SK-N-SH (cell line): ENCODE measurements around the gene ANO2. TPM values are rescaled to one million over a fixed set of nuclear protein-coding genes. Genes with fewer than 3 reads are reported as not detected.

Source experiments
- CTCF ChIA-PET: fragments of 300-600, 350-600 bp; formaldehyde crosslinking; extraction: SDS; loops from one replicate; lab custom pipeline; 2021; lab: Yijun Ruan, JAX
- POLR2A ChIA-PET: fragments of 350-600 bp; sonication (Branson Sonifier 250); formaldehyde crosslinking; extraction: SDS; loops from one replicate; lab custom pipeline; 2020; ENCODE audit warnings: antibody characterized with exemption, inconsistent platforms; lab: Yijun Ruan, JAX
- DNase-seq: peaks from one replicate; pipeline ENCODE4 v3.0.0; 2012
- H2AFZ ChIP-seq: fragments of 200-600 bp; sonication (generic); 2 replicates; pipeline ENCODE4 v1.8.1; 2016; ENCODE audit warnings: antibody characterized with exemption, mild to moderate bottlenecking, low read depth
- H3F3A ChIP-seq: fragments of 200-600 bp; sonication (generic); replicated peaks from 2 replicates; pipeline ENCODE3; 2016; ENCODE audit warnings: antibody characterized with exemption, mild to moderate bottlenecking; ENCODE audit not compliant: insufficient read depth
- H3K27ac ChIP-seq, 2 experiments: fragments of 200-500 bp in 1 of 2; fragments of 200-600 bp in 1 of 2; sonication (Bioruptor generic) in 1 of 2; sonication (generic), shearing (Covaris generic) in 1 of 2; 2 replicates each; pipeline versions ENCODE4 v1.5.1 to v1.6.1; 2014 to 2016; ENCODE audit warnings: low read depth in 2 of 2, inconsistent platforms in 1 of 2, low read length in 1 of 2, mild to moderate bottlenecking in 1 of 2, mixed read lengths in 1 of 2
- H3K27me3 ChIP-seq: fragments of 200-600 bp; sonication (generic), shearing (Covaris generic); 2 replicates; pipeline ENCODE4 v1.6.1; 2016; ENCODE audit warnings: mixed run types; ENCODE audit not compliant: insufficient read depth
- H3K36me3 ChIP-seq, 2 experiments: fragments of 200-500 bp in 1 of 2; fragments of 200-600 bp in 1 of 2; sonication (Bioruptor generic) in 1 of 2; sonication (generic) in 1 of 2; replicated peaks in 1 of 2; 2 replicates each; pipeline versions ENCODE3 to v1.5.1; 2014 to 2016; ENCODE audit warnings: low read length in 1 of 2, mild to moderate bottlenecking in 1 of 2; ENCODE audit not compliant: insufficient read depth in 2 of 2, control insufficient read depth in 1 of 2
- H3K4me1 ChIP-seq, 2 experiments: fragments of 200-500 bp in 1 of 2; fragments of 200-600 bp in 1 of 2; sonication (Bioruptor generic) in 1 of 2; sonication (generic), shearing (Covaris generic) in 1 of 2; 2 replicates each; pipeline versions ENCODE4 v1.5.1 to v1.6.1; 2014 to 2016; ENCODE audit warnings: low read depth in 1 of 2, low read length in 1 of 2, mixed run types in 1 of 2; ENCODE audit not compliant: insufficient read depth in 2 of 2, control insufficient read depth in 1 of 2
- H3K4me2 ChIP-seq: fragments of 200-600 bp; sonication (generic), shearing (Covaris generic); 2 replicates; pipeline ENCODE4 v1.6.1; 2017; ENCODE audit warnings: mixed run types
- H3K4me3 ChIP-seq, 2 experiments: fragments of 200-500 bp in 1 of 2; fragments of 200-600 bp in 1 of 2; sonication (Bioruptor generic) in 1 of 2; sonication (generic), shearing (Covaris generic) in 1 of 2; 2 replicates each; pipeline versions ENCODE4 v1.5.1 to v1.8.1; 2014 to 2016; ENCODE audit warnings: low read depth in 2 of 2, inconsistent platforms in 1 of 2, low read length in 1 of 2, mild to moderate bottlenecking in 1 of 2, mixed read lengths in 1 of 2, moderate library complexity in 1 of 2
- H3K79me2 ChIP-seq: fragments of 200-600 bp; sonication (generic); 2 replicates; pipeline ENCODE4 v1.8.1; 2017; ENCODE audit warnings: mild to moderate bottlenecking; ENCODE audit not compliant: insufficient read depth
- H3K9ac ChIP-seq: fragments of 200-600 bp; sonication (generic); 2 replicates; pipeline ENCODE4 v1.6.1; 2017; ENCODE audit warnings: mixed run types
- H3K9me2 ChIP-seq: fragments of 200-600 bp; sonication (generic); 2 replicates; pipeline ENCODE4 v1.6.1; 2017; ENCODE audit warnings: mixed run types
- H3K9me3 ChIP-seq: fragments of 200-600 bp; sonication (generic); 2 replicates; pipeline ENCODE4 v1.6.1; 2017; ENCODE audit warnings: mixed run types, mild to moderate bottlenecking, moderate library complexity
- H4K20me1 ChIP-seq: fragments of 200-600 bp; sonication (generic); 2 replicates; pipeline ENCODE4 v1.6.1; 2017; ENCODE audit warnings: mild to moderate bottlenecking, mixed run types; ENCODE audit not compliant: insufficient read depth
- CHD2 ChIP-seq: fragments of 150-350 bp; IDR thresholded peaks from 2 replicates; pipeline ENCODE4 v1.6.1; 2018; ENCODE audit warnings: low read length; ENCODE audit not compliant: partially characterized antibody
- CTCF ChIP-seq: fragments of 200-600 bp; sonication (generic); IDR thresholded peaks from 2 replicates; pipeline ENCODE4 v1.6.1; 2017; ENCODE audit warnings: antibody characterized with exemption, mild to moderate bottlenecking, moderate library complexity
- EZH2phosphoT487 ChIP-seq: fragments of 200-600 bp; sonication (generic); IDR thresholded peaks from 2 replicates; pipeline ENCODE4 v1.6.1; 2017; ENCODE audit warnings: low read depth, mixed run types, mild to moderate bottlenecking, antibody characterized with exemption, moderate library complexity, borderline replicate concordance
- FOXM1 ChIP-seq: IDR thresholded peaks from 2 replicates; pipeline ENCODE4 v1.4.0; 2012; ENCODE audit warnings: low read depth, mild to moderate bottlenecking
- JUND ChIP-seq: IDR thresholded peaks from 2 replicates; pipeline ENCODE4 v1.4.0; 2012
- MAX ChIP-seq: IDR thresholded peaks from 2 replicates; pipeline ENCODE4 v1.4.0; 2012; ENCODE audit warnings: low read depth
- NRF1 ChIP-seq: IDR thresholded peaks from 2 replicates; pipeline ENCODE4 v1.6.1; 2012; ENCODE audit warnings: low read depth, mild to moderate bottlenecking, low read length
- RAD21 ChIP-seq: IDR thresholded peaks from 2 replicates; pipeline ENCODE4 v1.6.1; 2012; ENCODE audit warnings: mild to moderate bottlenecking, low read length
- SMC3 ChIP-seq: IDR thresholded peaks from 2 replicates; pipeline ENCODE4 v1.6.1; 2012; ENCODE audit warnings: low read depth, low read length, improper control_type of control experiment
- USF2 ChIP-seq: fragments of 150-350 bp; IDR thresholded peaks from 2 replicates; pipeline ENCODE4 v1.6.1; 2017; ENCODE audit warnings: antibody characterized with exemption, low read length, low read depth, borderline replicate concordance
- YY1 ChIP-seq: IDR thresholded peaks from 2 replicates; pipeline ENCODE4 v1.4.0; 2012; ENCODE audit warnings: low read depth, mild to moderate bottlenecking
- WGBS: methylation state at CpG from one replicate; pipeline ENCODE4 v1.1.6; 2017; ENCODE audit warnings: low lambda C conversion rate; 5-methylcytosine and 5-hydroxymethylcytosine counted together
- polyA plus RNA-seq, 3 experiments: library from polyadenylated mRNA; depleted of rRNA; stranded (reverse); fragments of >200 nt; gene quantifications; 2 replicates each; pipeline ENCODE4 v1.2.3, GENCODE V29; 2012
- TF ChIP-seq, protein P1 (sequence below): fragments of 150-350 bp; IDR thresholded peaks from 2 replicates; pipeline ENCODE4 v1.6.1; 2016; ENCODE audit warnings: mild to moderate bottlenecking, low read depth, low read length

Gene ANO2
- polyA plus RNA-seq, 1 of the 3 experiments (the other 2 are of a cell fraction), result not detected

DNA sequence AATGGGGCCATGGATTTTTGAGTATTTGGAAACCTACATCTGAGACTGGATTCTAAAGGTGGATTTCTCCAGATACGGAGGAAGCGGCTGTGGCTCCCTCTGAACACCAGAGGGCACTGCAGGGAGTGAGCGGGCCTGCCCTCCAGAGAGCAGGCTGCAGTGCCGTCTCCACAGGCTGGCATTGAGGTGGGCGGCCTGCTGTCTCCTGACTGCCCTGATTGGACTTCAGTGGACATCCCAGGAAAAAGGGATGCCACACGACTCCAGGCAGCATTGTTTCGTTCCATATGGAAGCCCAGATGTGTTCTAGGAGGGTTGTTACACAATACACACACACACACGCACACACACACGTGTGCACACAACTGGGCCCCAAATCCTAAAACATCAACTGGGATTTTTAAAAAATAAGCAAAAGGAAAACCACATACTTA, 20.9 kb upstream of the ANO2 start:
- no peaks in the 10 kb centered on the region for H3K9me3 ChIP-seq
- no peak overlapping the region for H3K9ac ChIP-seq
- CTCF ChIA-PET, result interaction anchor here (0.6 to 5.5 kb wide), 13 partner anchors 9 to 954 kb away, joined by 3 to 52 read pairs (median 4); no protein-coding TSS in a partner anchor
- POLR2A ChIA-PET, result no interaction called here
- H3K9me2 ChIP-seq, result no peaks in the 10 kb centered on the region
- TF ChIP-seq USF2, result no peak
- TF ChIP-seq RAD21, result peak; percentile 57
- no peak for TF ChIP-seq CHD2
- peak; percentile 88 for TF ChIP-seq CTCF
- no peak for TF ChIP-seq YY1
- TF ChIP-seq FOXM1, result no peak
- no peak for TF ChIP-seq NRF1
- TF ChIP-seq, protein P1, sequence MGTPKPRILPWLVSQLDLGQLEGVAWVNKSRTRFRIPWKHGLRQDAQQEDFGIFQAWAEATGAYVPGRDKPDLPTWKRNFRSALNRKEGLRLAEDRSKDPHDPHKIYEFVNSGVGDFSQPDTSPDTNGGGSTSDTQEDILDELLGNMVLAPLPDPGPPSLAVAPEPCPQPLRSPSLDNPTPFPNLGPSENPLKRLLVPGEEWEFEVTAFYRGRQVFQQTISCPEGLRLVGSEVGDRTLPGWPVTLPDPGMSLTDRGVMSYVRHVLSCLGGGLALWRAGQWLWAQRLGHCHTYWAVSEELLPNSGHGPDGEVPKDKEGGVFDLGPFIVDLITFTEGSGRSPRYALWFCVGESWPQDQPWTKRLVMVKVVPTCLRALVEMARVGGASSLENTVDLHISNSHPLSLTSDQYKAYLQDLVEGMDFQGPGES, result no peak
- TF ChIP-seq EZH2phosphoT487, result no peak
- no peak for TF ChIP-seq MAX
- TF ChIP-seq JUND, result no peak
- TF ChIP-seq SMC3, result peak; percentile 71
- H3K79me2 ChIP-seq, result no peaks in the 10 kb centered on the region
- no peaks in the 10 kb centered on the region for H4K20me1 ChIP-seq
- H2AFZ ChIP-seq, result no peak overlapping the region
- H3K4me1 ChIP-seq, result no peaks in the 10 kb centered on the region; a peak in 1 of 4 replicates
- H3K27ac ChIP-seq, result no peak overlapping the region
- WGBS, result 44% methylated on average over 6 of the region's 9 CpGs
- peaks cover 7% of the 10 kb centered on the region; the same call in 1 of the 2 replicates for H3K27me3 ChIP-seq
- no peak overlapping the region for H3K4me3 ChIP-seq
- no peak overlapping the region for H3K4me2 ChIP-seq
- DNase-seq, result peak; percentile 80
- no peaks in the 10 kb centered on the region for H3F3A ChIP-seq
- no peaks in the 10 kb centered on the region for H3K36me3 ChIP-seq
